GM21526 (cell line): ENCODE data around the gene CDYL2.
A peak's percentile ranks its signal among the peaks of the same experiment; 100 is the strongest.
"Not testable (repeated sequence)": the region's sequence is repeated elsewhere in the genome, so short reads cannot be mapped to it uniquely, and the experiment has no call there.

Experiments used
- ATAC-seq: cut with Tn5 transposase; IDR thresholded peaks from one replicate; pipeline ENCODE4 v1.9.1; 2021; ENCODE audit warnings: moderate library complexity; ENCODE audit not compliant: unreplicated experiment, low FRiP score

Gene CDYL2

DNA sequence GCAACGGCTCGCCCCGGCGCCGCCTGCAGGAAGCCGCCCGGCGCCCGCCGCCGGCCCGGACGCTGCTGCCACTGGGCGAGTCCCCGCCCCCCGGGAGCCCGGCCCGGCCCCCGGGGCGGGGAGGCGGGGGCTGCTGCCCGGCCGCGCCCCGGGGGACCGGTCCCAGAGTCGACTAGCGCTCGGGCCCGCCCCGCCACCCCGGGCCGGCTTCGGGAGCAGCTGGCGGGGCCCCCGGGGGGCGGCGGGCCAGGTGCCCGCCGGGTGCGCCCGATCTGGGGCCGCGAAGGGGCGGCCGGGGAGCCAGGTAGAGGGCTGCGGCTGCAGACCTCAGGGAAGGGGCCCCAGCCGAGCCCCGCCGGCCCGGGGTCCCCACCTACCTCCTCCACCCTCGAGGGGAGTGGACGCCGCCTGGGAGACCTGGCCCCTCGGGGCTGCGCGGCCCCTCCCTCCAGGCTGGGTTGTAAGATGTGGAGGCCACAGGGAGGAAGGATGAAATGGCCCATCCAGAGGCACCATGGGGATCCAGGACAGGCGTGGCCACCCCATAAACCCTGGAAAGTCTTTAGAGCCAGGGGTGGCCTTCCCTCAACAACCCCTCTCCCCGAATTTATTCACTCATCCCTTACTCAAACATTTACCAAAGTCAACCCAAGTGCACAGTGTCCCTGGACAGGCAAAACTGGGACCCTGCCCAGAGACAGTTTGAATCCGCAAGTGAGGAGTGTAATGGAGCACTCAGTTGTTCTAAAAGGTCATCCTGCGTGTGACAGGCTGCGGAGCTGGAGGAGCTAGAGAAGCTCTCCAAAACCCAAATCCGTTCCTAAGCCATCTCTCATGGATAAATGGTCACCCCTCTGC is at the start of gene CDYL2:
Gene CDYL2, minus strand, starts transcription at position 73 of the 858 bp plus-strand sequence. CDS start 425 bp downstream, outside the sequence.
- peak; percentile 68 for ATAC-seq

DNA sequence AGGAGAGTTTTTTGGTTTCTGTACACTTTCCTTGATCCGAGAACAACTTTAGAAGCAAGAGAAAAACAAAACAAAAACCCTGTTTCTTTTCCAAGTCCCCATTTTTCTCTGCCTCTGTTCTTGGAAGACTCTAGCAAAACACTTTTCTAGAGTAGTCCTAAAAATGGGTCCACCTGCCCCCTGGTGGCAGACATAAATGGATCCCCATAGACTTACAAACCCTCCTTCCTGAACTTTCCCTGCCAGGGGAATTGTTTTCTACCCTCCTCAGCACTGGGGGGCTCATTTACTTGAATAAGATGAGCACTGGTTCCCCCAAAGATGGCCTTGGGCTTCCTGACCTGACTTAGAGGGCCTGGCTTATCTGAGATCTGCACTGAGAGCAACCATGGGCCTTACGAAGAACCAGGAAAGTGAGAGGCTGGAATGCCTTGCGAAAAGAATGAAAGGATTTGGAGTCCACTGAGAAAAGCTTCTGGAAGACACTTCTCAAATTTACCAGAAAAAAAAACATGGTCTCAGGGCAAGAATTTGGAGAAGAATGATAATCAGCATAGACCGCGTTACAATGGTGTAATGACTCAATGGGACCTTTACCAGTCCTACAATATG is 48.0 kb upstream of the CDYL2 start:
- ATAC-seq: no peak

- ATAC-seq: no peak
Measured at GRCh38 chr16:80851831-80852230, 47.4 kb upstream of the CDYL2 start.

DNA sequence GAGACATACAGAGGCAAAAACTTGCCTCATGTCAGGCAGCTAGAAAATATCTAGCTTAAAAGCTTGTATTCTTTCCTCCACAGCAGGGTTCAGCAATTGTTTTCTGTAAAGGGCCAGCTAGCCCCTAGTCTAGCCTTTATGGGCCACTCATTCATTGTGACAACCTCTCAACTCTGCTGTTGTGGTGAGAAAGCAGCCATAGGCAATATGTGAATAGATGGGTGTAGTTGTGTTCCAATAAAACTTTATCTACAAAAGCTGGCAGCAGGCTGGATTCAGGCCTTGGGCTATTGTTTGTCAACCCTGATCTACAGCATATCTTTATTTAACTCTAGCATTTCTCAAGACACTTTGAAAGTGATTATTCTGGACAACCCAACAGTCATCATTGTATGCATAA is 46.4 kb upstream of the CDYL2 start:
- no peak for ATAC-seq

DNA sequence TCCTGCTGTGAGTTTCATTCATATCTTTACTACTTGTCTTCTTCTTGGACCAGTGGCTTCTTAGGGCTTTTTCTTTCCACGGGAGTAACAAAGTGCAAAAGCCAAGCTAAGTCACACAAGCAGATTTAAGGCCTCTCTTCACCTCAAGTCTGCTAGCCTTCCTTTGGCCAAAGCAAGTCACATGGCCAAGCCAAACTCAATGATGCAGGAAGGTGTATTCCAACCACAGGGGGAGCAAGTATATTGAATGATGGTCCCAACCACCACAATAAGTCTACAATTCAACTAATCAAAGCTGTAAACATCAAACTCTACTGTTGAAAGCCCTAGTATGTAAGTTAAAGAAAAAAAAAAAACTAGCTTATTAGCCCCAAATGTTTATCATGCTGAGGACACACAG is 44.5 kb upstream of the CDYL2 start:
- ATAC-seq: no peak

GRCh38 chr16:80846680-80847079 is 42.3 kb upstream of the CDYL2 start:
- no peak for ATAC-seq

DNA sequence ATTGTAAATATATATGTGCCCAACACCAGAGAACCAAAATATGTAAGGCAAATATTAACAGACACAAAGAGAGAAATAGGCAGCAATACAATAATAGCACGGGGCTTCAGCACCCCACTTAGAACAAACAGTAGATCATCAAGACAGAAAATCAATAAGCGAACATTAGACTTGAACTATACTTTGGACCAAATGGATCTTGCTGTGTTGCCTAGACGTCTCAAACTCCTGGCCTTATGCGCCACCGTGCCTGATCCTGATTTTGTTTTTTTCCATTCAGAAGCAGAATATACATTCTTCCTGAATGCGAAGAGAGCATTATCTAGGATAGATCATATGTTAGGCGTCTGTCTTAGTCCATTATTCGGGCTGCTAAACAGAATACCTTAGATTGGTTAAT is 41.9 kb upstream of the CDYL2 start:
- no peak for ATAC-seq

GRCh38 chr16:80844395-80844794 is 40.0 kb upstream of the CDYL2 start:
- ATAC-seq: no peak

- no peak for ATAC-seq
Measured at GRCh38 chr16:80841231-80841630, 36.8 kb upstream of the CDYL2 start.

GRCh38 chr16:80837533-80838147 is 33.2 kb upstream of the CDYL2 start:
- no peak for ATAC-seq

GRCh38 chr16:80836846-80837245 is 32.4 kb upstream of the CDYL2 start:
- ATAC-seq: no peak

GRCh38 chr16:80836202-80836601 is 31.8 kb upstream of the CDYL2 start:
- no peak for ATAC-seq

- ATAC-seq: no peak
Measured at GRCh38 chr16:80831039-80831438, 26.6 kb upstream of the CDYL2 start.

DNA sequence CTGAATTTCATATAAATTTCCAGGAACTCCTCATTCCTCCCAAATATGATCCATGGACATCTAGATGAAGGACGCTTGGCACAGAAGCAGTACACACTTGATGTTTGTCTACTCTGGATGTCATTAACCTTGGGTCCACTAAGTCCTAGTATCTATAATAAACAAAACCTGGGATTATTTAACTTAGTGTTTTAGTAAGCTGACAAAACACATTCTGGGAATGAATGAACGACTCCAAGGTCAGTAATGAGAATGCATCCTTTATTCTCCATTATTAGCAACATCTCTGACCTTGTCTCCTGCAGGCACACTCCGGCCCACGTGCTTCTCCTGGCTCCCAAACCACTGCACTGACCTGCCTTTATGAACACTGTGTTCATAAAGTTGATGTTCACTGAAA is 24.1 kb upstream of the CDYL2 start:
- no peak for ATAC-seq

GRCh38 chr16:80827007-80827406 is 22.6 kb upstream of the CDYL2 start:
- ATAC-seq: no peak

DNA sequence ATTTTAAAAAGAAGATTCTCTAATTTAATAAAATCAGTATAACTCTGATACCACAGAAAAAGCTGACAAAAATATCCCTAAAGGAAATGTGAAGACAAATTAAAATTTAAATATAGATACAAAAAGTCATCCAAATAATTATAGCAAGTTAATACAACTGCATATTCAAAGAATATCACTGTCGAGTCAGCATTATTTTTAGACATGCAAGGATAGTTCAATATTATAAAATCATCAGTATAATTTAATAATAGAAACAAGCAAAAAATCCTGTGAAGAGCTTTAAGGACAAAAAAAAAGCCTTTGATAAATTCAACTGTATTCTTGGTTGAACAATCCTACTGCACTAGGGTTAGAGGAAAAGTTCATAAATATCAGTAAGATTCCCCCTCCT is 21.0 kb upstream of the CDYL2 start:
- no peak for ATAC-seq

- no peak for ATAC-seq
Measured at GRCh38 chr16:80824623-80825364, 20.4 kb upstream of the CDYL2 start.

DNA sequence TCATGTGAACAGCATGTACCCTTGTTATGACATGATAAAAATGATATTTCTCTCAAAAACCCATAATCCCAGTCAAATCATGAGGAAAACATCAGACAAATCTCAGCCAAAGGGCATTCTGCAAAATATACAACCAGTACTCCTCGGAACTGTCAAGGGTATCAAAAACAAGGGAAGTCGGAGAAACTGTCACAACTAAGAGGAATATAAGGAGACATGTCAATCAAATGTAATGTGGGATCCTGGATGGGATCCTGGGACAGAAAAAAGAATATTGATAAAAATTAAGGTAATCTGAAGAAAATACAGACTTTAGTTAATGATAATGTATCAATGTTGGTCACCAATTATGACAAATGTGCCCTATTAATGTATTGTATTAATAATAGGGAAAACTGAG is 15.6 kb upstream of the CDYL2 start:
- no peak for ATAC-seq

- no peak for ATAC-seq
Measured at GRCh38 chr16:80816356-80816755, 12.0 kb upstream of the CDYL2 start.

- not testable (repeated sequence) for ATAC-seq
Measured at GRCh38 chr16:80815278-80815677, 10.9 kb upstream of the CDYL2 start.

- no peak for ATAC-seq
Measured at GRCh38 chr16:80812593-80812992, 8.2 kb upstream of the CDYL2 start.
